ENCODE data around the gene CASQ1.

DNA sequence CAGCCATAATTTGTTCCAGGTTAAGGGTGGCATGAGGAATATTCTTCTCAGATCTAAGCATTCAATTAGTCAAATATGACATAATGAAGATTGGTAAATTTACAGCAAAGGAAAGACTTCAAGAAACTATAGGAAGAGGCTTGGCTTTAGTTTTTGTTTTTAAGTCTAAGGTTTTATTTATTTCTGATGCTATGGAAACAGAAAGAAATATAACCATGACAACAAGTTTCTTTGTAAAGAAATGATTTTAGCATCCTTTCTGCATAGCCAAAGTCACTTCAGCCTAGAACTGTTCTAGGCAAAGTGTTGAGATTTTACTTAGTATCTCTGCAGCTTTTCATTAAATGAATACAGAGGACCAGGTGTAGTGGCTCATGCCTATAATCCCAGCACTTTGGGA is 42.5 kb downstream of the CASQ1 start:
- no peak for TF ChIP-seq EZH2 (IDR thresholded peaks at IDR 0.05; ENCODE audit: borderline replicate concordance, low read length)
- TF ChIP-seq, protein P1, sequence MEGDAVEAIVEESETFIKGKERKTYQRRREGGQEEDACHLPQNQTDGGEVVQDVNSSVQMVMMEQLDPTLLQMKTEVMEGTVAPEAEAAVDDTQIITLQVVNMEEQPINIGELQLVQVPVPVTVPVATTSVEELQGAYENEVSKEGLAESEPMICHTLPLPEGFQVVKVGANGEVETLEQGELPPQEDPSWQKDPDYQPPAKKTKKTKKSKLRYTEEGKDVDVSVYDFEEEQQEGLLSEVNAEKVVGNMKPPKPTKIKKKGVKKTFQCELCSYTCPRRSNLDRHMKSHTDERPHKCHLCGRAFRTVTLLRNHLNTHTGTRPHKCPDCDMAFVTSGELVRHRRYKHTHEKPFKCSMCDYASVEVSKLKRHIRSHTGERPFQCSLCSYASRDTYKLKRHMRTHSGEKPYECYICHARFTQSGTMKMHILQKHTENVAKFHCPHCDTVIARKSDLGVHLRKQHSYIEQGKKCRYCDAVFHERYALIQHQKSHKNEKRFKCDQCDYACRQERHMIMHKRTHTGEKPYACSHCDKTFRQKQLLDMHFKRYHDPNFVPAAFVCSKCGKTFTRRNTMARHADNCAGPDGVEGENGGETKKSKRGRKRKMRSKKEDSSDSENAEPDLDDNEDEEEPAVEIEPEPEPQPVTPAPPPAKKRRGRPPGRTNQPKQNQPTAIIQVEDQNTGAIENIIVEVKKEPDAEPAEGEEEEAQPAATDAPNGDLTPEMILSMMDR (conservative IDR thresholded peaks at IDR 0.05 in 1 of 2, IDR thresholded peaks at IDR 0.05 in 1 of 2; ENCODE audit: extremely low read depth in 1 of 2, insufficient read depth in 1 of 2, low read depth in 1 of 2, low read length in 2 of 2), result no peak
